Smooth muscle cell (in vitro differentiated cells): Measurements from ENCODE around the gene MYH10. TPM values are rescaled to one million over a fixed set of nuclear protein-coding genes. Genes with fewer than 3 reads are reported as not detected.

Experiments
- DNase-seq: peaks from one replicate; lab custom pipeline; 2025; ENCODE audit not compliant: unreplicated experiment; lab: John Stamatoyannopoulos, UW
- H2AFZ ChIP-seq: fragments of 200-600 bp; sonication (generic); 2 replicates; pipeline ENCODE4 v1.6.0; 2016; ENCODE audit warnings: antibody characterized with exemption, low read depth, mild to moderate bottlenecking
- H3F3A ChIP-seq: fragments of 200-600 bp; sonication (generic); 2 replicates; pipeline ENCODE4 v1.6.0; 2017; ENCODE audit warnings: antibody characterized with exemption, low read depth
- H3K27ac ChIP-seq: fragments of 200-600 bp; sonication (generic); 2 replicates; pipeline ENCODE4 v1.5.1; 2016; ENCODE audit warnings: low read depth, mild to moderate bottlenecking
- H3K27me3 ChIP-seq: fragments of 200-600 bp; sonication (generic); 2 replicates; pipeline ENCODE4 v1.6.1; 2016; ENCODE audit warnings: low read depth, mild to moderate bottlenecking
- H3K36me3 ChIP-seq: fragments of 200-600 bp; sonication (generic); 2 replicates; pipeline ENCODE4 v1.5.1; 2016; ENCODE audit warnings: low read depth
- H3K4me1 ChIP-seq: fragments of 200-600 bp; sonication (generic); 2 replicates; pipeline ENCODE4 v1.5.1; 2016; ENCODE audit warnings: low read depth
- H3K4me2 ChIP-seq: fragments of 200-600 bp; sonication (generic); 2 replicates; pipeline ENCODE4 v1.6.0; 2016; ENCODE audit warnings: mild to moderate bottlenecking
- H3K4me3 ChIP-seq: fragments of 200-600 bp; sonication (generic); 2 replicates; pipeline ENCODE4 v1.5.1; 2016; ENCODE audit warnings: mild to moderate bottlenecking
- H3K79me2 ChIP-seq: fragments of 200-600 bp; sonication (generic); 2 replicates; pipeline ENCODE4 v1.6.0; 2016; ENCODE audit warnings: low read depth, mild to moderate bottlenecking
- H3K9ac ChIP-seq: fragments of 200-600 bp; sonication (generic); 2 replicates; pipeline ENCODE4 v1.6.0; 2016; ENCODE audit warnings: low read depth
- H3K9me3 ChIP-seq: fragments of 200-600 bp; sonication (generic); replicated peaks from 2 replicates; pipeline ENCODE4 v1.5.1; 2016; ENCODE audit warnings: low read depth
- H4K20me1 ChIP-seq: fragments of 200-600 bp; sonication (generic); 2 replicates; pipeline ENCODE4 v1.6.0; 2016; ENCODE audit warnings: low read depth
- CTCF ChIP-seq: fragments of 200-600 bp; sonication (generic); IDR thresholded peaks from 2 replicates; pipeline ENCODE4 v1.5.1; 2017; ENCODE audit warnings: borderline replicate concordance, mild to moderate bottlenecking, antibody characterized with exemption; ENCODE audit not compliant: insufficient read depth, poor library complexity, severe bottlenecking
- WGBS: methylation state at CpG from one replicate; pipeline ENCODE4 v1.1.7; 2016; ENCODE audit warnings: low lambda C conversion rate; 5-methylcytosine and 5-hydroxymethylcytosine counted together
- polyA plus RNA-seq: library from polyadenylated mRNA; unstranded; fragments of >200 nt; fragmentation: Nextera tagmentation; extraction: Ambion mirVana; gene quantifications from 2 replicates; pipeline ENCODE4 v1.2.1, GENCODE V29; 2016
- total RNA-seq: library from RNA; depleted of rRNA; stranded (reverse); fragments of >200 nt; gene quantifications from 2 replicates; pipeline ENCODE4 v1.2.3, GENCODE V29; 2014

The MYH10 gene
- total and polyA plus RNA-seq, 2 experiments from 2014 or later = 112 to 146 TPM

- Histone ChIP-seq H3K79me2 (peaks cover 92% of the 10 kb centered on the region), H3K9ac (no peak overlapping the region), H3K4me2 (peak overlapping the region; percentile 1), H4K20me1 (peaks cover 90% of the 10 kb centered on the region), H3F3A (peaks cover 36% of the 10 kb centered on the region), H2AFZ (no peak overlapping the region), H3K4me3 (no peak overlapping the region), H3K27ac (peak overlapping the region; percentile 18), H3K36me3 (peaks cover 3% of the 10 kb centered on the region), H3K9me3 (no peaks in the 10 kb centered on the region), H3K27me3 (no peaks in the 10 kb centered on the region), H3K4me1 (no peaks in the 10 kb centered on the region)
- DNase-seq = no peak
- 82% methylated on average over 2 of the region's 2 CpGs for WGBS
- no peak for TF ChIP-seq CTCF
These were observed 15.5 kb downstream of the MYH10 start for GRCh38 chr17:8614988-8615387.

GRCh38 chr17:8611619-8612298, 18.8 kb downstream of the MYH10 start:
- peaks cover 89% of the 10 kb centered on the region for H3K79me2 ChIP-seq
- H3K36me3 ChIP-seq = no peaks in the 10 kb centered on the region
- peak overlapping the region; percentile 74 for H3K4me2 ChIP-seq
- H3K9ac ChIP-seq = peak overlapping the region; percentile 46
- H2AFZ ChIP-seq = no peak overlapping the region
- H3K4me1 ChIP-seq = peaks cover 20% of the 10 kb centered on the region
- H3K9me3 ChIP-seq = no peaks in the 10 kb centered on the region
- TF ChIP-seq CTCF = no peak
- H3K27me3 ChIP-seq = no peaks in the 10 kb centered on the region
- peak overlapping the region; percentile 81 for H3K27ac ChIP-seq
- DNase-seq = no peak
- H3F3A ChIP-seq = peaks cover 53% of the 10 kb centered on the region
- 16% methylated on average over 8 of the region's 8 CpGs for WGBS
- H3K4me3 ChIP-seq = peak overlapping the region; percentile 22
- H4K20me1 ChIP-seq = peaks cover 91% of the 10 kb centered on the region

GRCh38 chr17:8611137-8611536, 19.4 kb downstream of the MYH10 start:
- H3K9me3 ChIP-seq = no peaks in the 10 kb centered on the region
- no peak overlapping the region for H2AFZ ChIP-seq
- H3K27me3 ChIP-seq = no peaks in the 10 kb centered on the region
- no peaks in the 10 kb centered on the region for H3K36me3 ChIP-seq
- H4K20me1 ChIP-seq = peaks cover 97% of the 10 kb centered on the region
- 67% methylated on average over 2 of the region's 2 CpGs for WGBS
- H3K4me2 ChIP-seq = peak overlapping the region; percentile 74
- TF ChIP-seq CTCF = no peak
- peaks cover 25% of the 10 kb centered on the region for H3K4me1 ChIP-seq
- peak overlapping the region; percentile 46 for H3K9ac ChIP-seq
- peaks cover 53% of the 10 kb centered on the region for H3F3A ChIP-seq
- H3K27ac ChIP-seq = peak overlapping the region; percentile 81
- DNase-seq = no peak
- peak overlapping the region; percentile 22 for H3K4me3 ChIP-seq
- peaks cover 89% of the 10 kb centered on the region for H3K79me2 ChIP-seq

GRCh38 chr17:8610558-8610957, 20.0 kb downstream of the MYH10 start:
- peaks cover 31% of the 10 kb centered on the region for H3K4me1 ChIP-seq
- TF ChIP-seq CTCF = no peak
- peaks cover 89% of the 10 kb centered on the region for H3K79me2 ChIP-seq
- no peaks in the 10 kb centered on the region for H3K36me3 ChIP-seq
- no peak overlapping the region for H3K4me3 ChIP-seq
- H3F3A ChIP-seq = peaks cover 48% of the 10 kb centered on the region
- 87% methylated on average over 2 of the region's 2 CpGs for WGBS
- H3K4me2 ChIP-seq = peak overlapping the region; percentile 74
- no peak overlapping the region for H3K9ac ChIP-seq
- peak overlapping the region; percentile 81 for H3K27ac ChIP-seq
- DNase-seq = no peak
- no peak overlapping the region for H2AFZ ChIP-seq
- H3K27me3 ChIP-seq = no peaks in the 10 kb centered on the region
- H4K20me1 ChIP-seq = peaks cover 96% of the 10 kb centered on the region
- no peaks in the 10 kb centered on the region for H3K9me3 ChIP-seq
